Esophagus muscularis mucosa (tissue), 4 donors: ENCODE results near the gene OMA1.

ENCODE experiments used
- EP300 ChIP-seq: sonication (generic); formaldehyde crosslinking; IDR thresholded peaks from one replicate; pipeline ENCODE4 v1.6.1; 2017; ENCODE audit warnings: antibody characterized with exemption
- POLR2A ChIP-seq: fragments of 450-650 bp; IDR thresholded peaks from one replicate; pipeline ENCODE4 v1.6.1; 2017; ENCODE audit warnings: antibody characterized with exemption, moderate library complexity, mild to moderate bottlenecking, low read depth
- POLR2AphosphoS5 ChIP-seq, 2 donors: sonication (generic); formaldehyde crosslinking; IDR thresholded peaks; one replicate each; pipeline ENCODE4 v1.6.1; 2017; ENCODE audit warnings: antibody characterized with exemption in 2 of 2
- TF ChIP-seq, protein P1 (sequence below), 3 experiments: fragments of 200-600 bp in 2 of 3; fragments of 450-650 bp in 1 of 3; sonication (generic) in 2 of 3; IDR thresholded peaks; one replicate each; pipeline ENCODE4 v1.5.1; 2017 to 2019; ENCODE audit warnings: antibody characterized with exemption in 3 of 3, mild to moderate bottlenecking in 2 of 3, moderate library complexity in 1 of 3

DNA sequence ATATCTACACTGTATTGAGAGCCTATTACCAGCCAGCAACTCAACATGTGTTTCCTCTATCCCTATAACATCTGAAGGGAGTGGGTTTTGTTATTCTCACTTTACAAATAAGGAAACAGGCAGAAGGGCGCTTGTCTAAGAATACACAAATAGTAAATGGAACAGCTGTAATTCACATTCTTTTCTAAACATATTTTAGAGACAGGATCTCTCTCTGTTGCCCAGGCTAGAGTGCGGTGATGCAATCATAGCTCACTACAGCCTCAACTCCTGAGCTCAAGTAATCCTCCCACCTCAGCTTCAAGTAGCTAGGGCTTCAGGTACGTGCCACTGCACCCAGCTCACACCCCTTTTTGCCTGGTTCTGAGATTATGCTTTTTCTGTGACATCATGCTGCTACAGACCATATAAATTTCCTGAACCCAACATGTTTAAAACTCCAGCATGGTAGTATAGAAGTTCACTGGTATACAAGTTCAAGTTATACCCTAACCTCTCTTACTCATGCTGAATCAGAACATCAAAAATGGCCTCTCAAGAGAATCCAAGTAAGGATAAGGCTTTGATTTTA lies 39.1 kb upstream of the OMA1 start:
- TF ChIP-seq, protein P1, sequence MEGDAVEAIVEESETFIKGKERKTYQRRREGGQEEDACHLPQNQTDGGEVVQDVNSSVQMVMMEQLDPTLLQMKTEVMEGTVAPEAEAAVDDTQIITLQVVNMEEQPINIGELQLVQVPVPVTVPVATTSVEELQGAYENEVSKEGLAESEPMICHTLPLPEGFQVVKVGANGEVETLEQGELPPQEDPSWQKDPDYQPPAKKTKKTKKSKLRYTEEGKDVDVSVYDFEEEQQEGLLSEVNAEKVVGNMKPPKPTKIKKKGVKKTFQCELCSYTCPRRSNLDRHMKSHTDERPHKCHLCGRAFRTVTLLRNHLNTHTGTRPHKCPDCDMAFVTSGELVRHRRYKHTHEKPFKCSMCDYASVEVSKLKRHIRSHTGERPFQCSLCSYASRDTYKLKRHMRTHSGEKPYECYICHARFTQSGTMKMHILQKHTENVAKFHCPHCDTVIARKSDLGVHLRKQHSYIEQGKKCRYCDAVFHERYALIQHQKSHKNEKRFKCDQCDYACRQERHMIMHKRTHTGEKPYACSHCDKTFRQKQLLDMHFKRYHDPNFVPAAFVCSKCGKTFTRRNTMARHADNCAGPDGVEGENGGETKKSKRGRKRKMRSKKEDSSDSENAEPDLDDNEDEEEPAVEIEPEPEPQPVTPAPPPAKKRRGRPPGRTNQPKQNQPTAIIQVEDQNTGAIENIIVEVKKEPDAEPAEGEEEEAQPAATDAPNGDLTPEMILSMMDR (IDR thresholded peaks at IDR 0.05), result no peak
- TF ChIP-seq POLR2A (no peak), POLR2AphosphoS5 (IDR thresholded peaks at IDR 0.05) (no peak), EP300 (no peak)
